GM23248 (cell line): ENCODE measurements around the gene RABL6. TPM values are rescaled to one million over a fixed set of nuclear protein-coding genes. Genes with fewer than 3 reads are reported as not detected.
A peak's percentile ranks its signal among the peaks of the same experiment; 100 is the strongest.

ENCODE experiments used
- DNase-seq: peaks from one replicate; pipeline ENCODE4 v3.0.0-alpha.2; 2015
- H2AFZ ChIP-seq: fragments of 200-600 bp; sonication (generic); 2 replicates; pipeline ENCODE4 v1.6.1; 2016; ENCODE audit warnings: antibody characterized with exemption
- H3F3A ChIP-seq: fragments of 200-600 bp; sonication (generic); 2 replicates; pipeline ENCODE4 v1.6.1; 2016; ENCODE audit warnings: mild to moderate bottlenecking, antibody characterized with exemption, mixed run types; ENCODE audit not compliant: insufficient read depth
- H3K27ac ChIP-seq: fragments of 200-600 bp; sonication (generic); 2 replicates; pipeline ENCODE4 v1.5.1; 2016; ENCODE audit warnings: mild to moderate bottlenecking
- H3K27me3 ChIP-seq: fragments of 200-600 bp; sonication (generic); replicated peaks from 2 replicates; pipeline ENCODE4 v1.6.1; 2016; ENCODE audit warnings: mild to moderate bottlenecking; ENCODE audit not compliant: insufficient read depth
- H3K36me3 ChIP-seq: fragments of 200-600 bp; sonication (generic); 2 replicates; pipeline ENCODE4 v1.6.1; 2016; ENCODE audit warnings: low read depth, mild to moderate bottlenecking
- H3K4me1 ChIP-seq: fragments of 200-600 bp; sonication (generic); 2 replicates; pipeline ENCODE4 v1.6.1; 2016; ENCODE audit warnings: mild to moderate bottlenecking; ENCODE audit not compliant: insufficient read depth
- H3K4me2 ChIP-seq: fragments of 200-600 bp; sonication (generic); one replicate; pipeline ENCODE4 v1.6.1; 2016; ENCODE audit warnings: mild to moderate bottlenecking; ENCODE audit not compliant: unreplicated experiment
- H3K4me3 ChIP-seq: fragments of 200-600 bp; sonication (generic); 2 replicates; pipeline ENCODE4 v1.5.1; 2016; ENCODE audit warnings: mild to moderate bottlenecking
- H3K79me2 ChIP-seq: fragments of 200-600 bp; sonication (generic); 2 replicates; pipeline ENCODE4 v1.6.1; 2016; ENCODE audit warnings: mild to moderate bottlenecking; ENCODE audit not compliant: insufficient read depth
- H3K9ac ChIP-seq: fragments of 200-600 bp; sonication (generic); 2 replicates; pipeline ENCODE4 v1.6.1; 2016; ENCODE audit warnings: mild to moderate bottlenecking
- H3K9me2 ChIP-seq: fragments of 200-600 bp; sonication (generic); 2 replicates; pipeline ENCODE4 v1.6.1; 2016; ENCODE audit warnings: mixed run types, mild to moderate bottlenecking, moderate library complexity; ENCODE audit not compliant: insufficient read depth
- H3K9me3 ChIP-seq: fragments of 200-600 bp; sonication (generic); one replicate; pipeline ENCODE4 v1.6.1; 2017; ENCODE audit warnings: low read depth
- H4K20me1 ChIP-seq: fragments of 200-600 bp; sonication (generic); 2 replicates; pipeline ENCODE4 v1.6.0; 2016; ENCODE audit not compliant: insufficient read depth
- EZH2 ChIP-seq: fragments of 200-600 bp; sonication (generic); IDR thresholded peaks from 2 replicates; pipeline ENCODE4 v1.6.1; 2018; ENCODE audit warnings: antibody characterized with exemption, mild to moderate bottlenecking; ENCODE audit not compliant: insufficient read depth, poor library complexity, severe bottlenecking
- EZH2phosphoT487 ChIP-seq: fragments of 200-600 bp; sonication (generic); IDR thresholded peaks from 2 replicates; pipeline ENCODE4 v1.6.1; 2018; ENCODE audit warnings: antibody characterized with exemption, moderate library complexity, mild to moderate bottlenecking, low read depth; ENCODE audit not compliant: insufficient read depth
- WGBS, 2 experiments: methylation state at CpG; one replicate each; pipeline ENCODE4 v1.1.6; 2015 to 2017; ENCODE audit warnings: low lambda C conversion rate in 2 of 2, low coverage in 1 of 2; ENCODE audit errors: missing lambda C conversion rate in 2 of 2; 5-methylcytosine and 5-hydroxymethylcytosine counted together
- in situ Hi-C: fragments of 300-500 bp; cut with MboI; formaldehyde crosslinking; loops from 2 replicates; pipeline ENCODE4 v1.15.0; 2020
- polyA plus RNA-seq: library from polyadenylated mRNA; unstranded; fragments of >200 nt; fragmentation: Nextera tagmentation; extraction: Ambion mirVana; gene quantifications from 2 replicates; pipeline ENCODE4 v1.2.1, GENCODE V29; 2016
- total RNA-seq: library from RNA; depleted of rRNA; stranded (reverse); fragments of >200 nt; shearing (Covaris generic); gene quantifications from 2 replicates; pipeline ENCODE4 v1.2.3, GENCODE V29; 2014

RABL6 gene
- total and polyA plus RNA-seq, 2 experiments from 2014 or later, result 22.0 to 81.1 TPM

GRCh38 chr9:136791516-136792276 lies 16.1 kb upstream of the RABL6 start:
- Histone ChIP-seq H4K20me1 (no peaks in the 10 kb centered on the region), H3K9me2 (no peaks in the 10 kb centered on the region), H3K4me1 (peaks cover 5% of the 10 kb centered on the region), H3K79me2 (0 out of 2 replicates have a peak, but pooled peaks cover 5% of the 10 kb centered on the region), H3K4me3 (peak overlapping the region; percentile 84), H3F3A (peaks cover 4% of the 10 kb centered on the region; the same call in 1 of the 2 replicates), H3K9me3 (no peaks in the 10 kb centered on the region), H3K27ac (peak overlapping the region; percentile 27; the same call in 1 of the 2 replicates), H3K27me3 (peaks cover 8% of the 10 kb centered on the region; the same call in 1 of the 2 replicates), H3K4me2 (peak overlapping the region; percentile 74), H3K36me3 (no peaks in the 10 kb centered on the region), H2AFZ (peak overlapping the region; percentile 80), H3K9ac (peak overlapping the region; percentile 75)
- in situ Hi-C loops, result no loop called here
- WGBS, 2 experiments, result 2 to 4% methylated on average over 25 to 28 of the region's 29 CpGs
- no peak for TF ChIP-seq EZH2
- TF ChIP-seq EZH2phosphoT487, result no peak
- DNase-seq, result peak; percentile 43

GRCh38 chr9:136792321-136793085 lies 15.2 kb upstream of the RABL6 start:
- H3K9me2 ChIP-seq, result no peaks in the 10 kb centered on the region
- H3K9me3 ChIP-seq, result no peaks in the 10 kb centered on the region
- H3K27me3 ChIP-seq, result peaks cover 8% of the 10 kb centered on the region
- H3K27ac ChIP-seq, result no peak overlapping the region
- no peak overlapping the region for H3K4me3 ChIP-seq
- H3K4me2 ChIP-seq, result peak overlapping the region; percentile 74
- H3K79me2 ChIP-seq, result 0 out of 2 replicates have a peak, but pooled peaks cover 5% of the 10 kb centered on the region
- no peak overlapping the region for H3K9ac ChIP-seq
- H3F3A ChIP-seq, result peaks cover 4% of the 10 kb centered on the region; the same call in 1 of the 2 replicates
- no peaks in the 10 kb centered on the region for H4K20me1 ChIP-seq
- no peak for DNase-seq
- no peak overlapping the region for H2AFZ ChIP-seq
- peaks cover 5% of the 10 kb centered on the region for H3K4me1 ChIP-seq
- H3K36me3 ChIP-seq, result no peaks in the 10 kb centered on the region
- TF ChIP-seq EZH2 (no peak), EZH2phosphoT487 (no peak)
- in situ Hi-C loops, result no loop called here
- WGBS, 2 experiments, result 84 to 89% methylated on average over 15 of the region's 15 CpGs

GRCh38 chr9:136793086-136793946 lies 14.4 kb upstream of the RABL6 start:
- DNase-seq, result no peak
- no peaks in the 10 kb centered on the region for H4K20me1 ChIP-seq
- H3K9ac ChIP-seq, result no peak overlapping the region
- no peak overlapping the region for H3K27ac ChIP-seq
- H3K79me2 ChIP-seq, result 0 out of 2 replicates have a peak, but pooled peaks cover 5% of the 10 kb centered on the region
- no peaks in the 10 kb centered on the region for H3K36me3 ChIP-seq
- H3F3A ChIP-seq, result peaks cover 4% of the 10 kb centered on the region; the same call in 1 of the 2 replicates
- H3K4me2 ChIP-seq, result no peak overlapping the region
- H3K9me3 ChIP-seq, result no peaks in the 10 kb centered on the region
- peaks cover 5% of the 10 kb centered on the region for H3K4me1 ChIP-seq
- in situ Hi-C loops, result no loop called here
- no peak overlapping the region for H3K4me3 ChIP-seq
- no peak overlapping the region for H2AFZ ChIP-seq
- TF ChIP-seq EZH2, result no peak
- no peak for TF ChIP-seq EZH2phosphoT487
- 83 to 85% methylated on average over 17 of the region's 17 CpGs for WGBS, 2 experiments
- H3K9me2 ChIP-seq, result no peaks in the 10 kb centered on the region
- peaks cover 12% of the 10 kb centered on the region for H3K27me3 ChIP-seq
